HG03108 (cell line): ENCODE results near the gene EARS2.
A peak's percentile ranks its signal among the peaks of the same experiment; 100 is the strongest.
"Not testable (repeated sequence)": the region's sequence is repeated elsewhere in the genome, so short reads cannot be mapped to it uniquely, and the experiment has no call there.

ENCODE experiments used
- ATAC-seq: cut with Tn5 transposase; IDR thresholded peaks from one replicate; pipeline ENCODE4 v1.9.1; 2021; ENCODE audit warnings: moderate library complexity; ENCODE audit not compliant: unreplicated experiment

The EARS2 gene

DNA sequence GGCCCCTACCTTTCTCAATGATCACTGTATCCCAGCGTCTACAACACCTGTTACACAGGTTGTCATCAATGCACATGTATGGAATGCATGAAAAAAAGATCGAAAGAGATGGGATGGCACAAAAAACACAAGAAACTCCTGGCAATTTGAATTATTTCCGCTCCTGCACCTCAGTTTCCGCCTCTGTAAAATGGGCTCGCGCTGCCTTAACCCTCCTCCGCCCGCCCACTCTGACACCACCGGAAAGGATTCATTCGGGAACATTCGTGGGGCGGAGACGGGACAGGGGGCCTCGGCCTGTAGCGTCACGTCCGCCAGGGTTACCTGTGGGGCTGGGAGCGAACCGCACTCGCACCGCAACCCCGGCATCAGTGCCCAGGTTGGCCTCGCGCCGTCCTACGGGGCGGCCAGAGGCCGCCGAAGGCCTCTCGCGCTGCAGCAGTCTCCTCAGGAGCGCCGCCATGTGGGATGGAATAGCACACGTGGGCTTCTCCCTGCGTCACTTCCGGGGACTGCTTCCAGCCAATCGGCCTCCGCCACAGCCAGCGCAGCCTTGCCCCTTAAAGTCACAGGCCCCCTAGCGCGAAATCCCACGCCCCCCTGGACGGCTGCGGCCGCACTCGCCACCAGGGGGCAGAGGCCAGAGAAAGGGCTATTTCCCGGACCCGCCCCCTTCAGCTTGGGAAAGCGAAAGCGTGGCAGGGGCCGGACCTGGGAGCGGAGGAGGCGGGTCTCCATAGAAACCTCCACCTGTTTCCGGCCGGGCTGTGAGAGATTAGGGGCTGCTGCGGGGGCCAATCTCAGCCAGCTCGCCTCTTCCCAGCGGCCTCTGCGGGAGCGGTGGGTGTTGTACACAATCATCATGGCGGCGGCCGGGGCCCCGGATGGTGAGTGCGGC lies at the start of gene EARS2, which contains the start of gene UBFD1:
TSS of gene EARS2 (minus strand) at position 470 of the 898 bp plus-strand sequence. CDS start at position 463, 7 bp downstream.
TSS of gene UBFD1 (plus strand) at position 847 of the 898 bp plus-strand sequence. CDS start at position 863, 16 bp downstream.
- peak; percentile 91 for ATAC-seq

DNA sequence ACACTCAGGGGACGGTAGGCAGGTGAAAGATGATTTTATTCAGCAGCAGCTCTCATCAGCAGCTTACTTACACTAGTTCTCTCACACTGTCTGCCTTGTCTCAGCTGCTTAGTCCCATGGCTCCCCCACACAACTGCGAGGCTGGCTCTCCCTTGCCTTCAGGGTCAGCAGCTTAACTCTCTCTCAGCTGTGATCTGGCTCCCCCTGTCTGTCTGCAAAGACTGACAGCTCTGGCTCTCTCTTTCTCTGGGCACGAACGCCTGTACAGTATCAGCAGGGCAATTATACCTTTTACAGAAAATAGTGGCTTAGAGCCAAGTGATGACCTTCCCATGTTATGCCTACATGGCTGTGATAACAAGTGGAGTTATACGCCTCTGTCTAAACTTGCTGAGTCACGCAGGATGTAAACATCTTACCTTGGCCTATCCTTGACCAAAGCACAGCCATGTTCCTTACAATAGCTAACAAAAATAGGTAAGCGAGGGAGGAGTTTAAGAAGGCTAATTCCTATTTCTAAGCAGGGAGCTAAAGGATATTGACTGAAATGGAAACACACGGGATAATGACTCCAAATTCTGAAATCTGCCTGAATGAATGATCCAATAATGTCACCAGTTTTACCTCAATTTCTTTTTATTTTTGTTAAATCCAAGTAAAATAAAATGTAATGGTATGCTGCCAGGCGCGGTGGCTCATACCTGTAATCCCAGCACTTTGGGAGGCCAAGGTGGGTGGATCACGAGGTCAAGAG lies 40.0 kb upstream of the EARS2 start:
- no peak for ATAC-seq

DNA sequence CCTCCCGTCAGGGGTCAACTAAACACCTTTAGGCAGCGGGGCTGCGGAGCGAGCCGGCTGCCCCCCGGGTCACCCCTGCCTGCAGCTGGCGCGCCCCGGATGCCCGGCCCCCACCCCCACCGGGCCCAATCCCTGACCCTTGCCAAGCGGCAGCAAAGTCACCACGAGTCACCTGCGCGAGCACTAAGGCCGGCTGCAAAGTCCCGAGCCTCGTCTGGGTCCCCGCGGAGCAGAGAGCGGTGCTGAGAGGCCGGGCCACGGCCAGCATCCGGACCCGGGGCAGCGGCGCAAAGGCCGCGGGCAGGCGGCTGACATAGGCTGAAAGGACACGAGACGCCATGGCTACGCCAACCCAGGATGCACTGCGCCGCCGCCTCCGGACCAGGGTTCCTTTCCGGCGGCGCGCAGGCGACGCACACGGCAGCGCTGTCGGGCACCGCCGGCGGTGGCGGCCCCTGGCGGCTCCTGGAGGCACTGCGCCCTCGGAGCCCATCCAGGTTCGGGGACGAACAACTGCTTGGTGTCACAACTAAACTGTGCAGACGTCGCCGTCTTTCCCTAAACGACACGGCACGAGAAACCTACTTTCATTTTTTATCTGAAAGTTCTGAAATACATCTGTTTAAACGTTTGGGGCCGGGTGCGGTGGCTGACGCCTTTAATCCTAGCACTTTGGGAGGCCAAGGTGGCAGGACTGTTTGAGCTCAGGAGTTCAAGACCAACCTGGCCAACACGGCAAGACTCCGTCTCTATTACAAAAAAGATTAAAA lies 39.0 kb upstream of the EARS2 start, which contains the start of gene NDUFAB1:
TSS of gene NDUFAB1 (minus strand) at position 366 of the 770 bp plus-strand sequence. CDS start at position 340, 26 bp downstream.
- peak; percentile 95 for ATAC-seq

DNA sequence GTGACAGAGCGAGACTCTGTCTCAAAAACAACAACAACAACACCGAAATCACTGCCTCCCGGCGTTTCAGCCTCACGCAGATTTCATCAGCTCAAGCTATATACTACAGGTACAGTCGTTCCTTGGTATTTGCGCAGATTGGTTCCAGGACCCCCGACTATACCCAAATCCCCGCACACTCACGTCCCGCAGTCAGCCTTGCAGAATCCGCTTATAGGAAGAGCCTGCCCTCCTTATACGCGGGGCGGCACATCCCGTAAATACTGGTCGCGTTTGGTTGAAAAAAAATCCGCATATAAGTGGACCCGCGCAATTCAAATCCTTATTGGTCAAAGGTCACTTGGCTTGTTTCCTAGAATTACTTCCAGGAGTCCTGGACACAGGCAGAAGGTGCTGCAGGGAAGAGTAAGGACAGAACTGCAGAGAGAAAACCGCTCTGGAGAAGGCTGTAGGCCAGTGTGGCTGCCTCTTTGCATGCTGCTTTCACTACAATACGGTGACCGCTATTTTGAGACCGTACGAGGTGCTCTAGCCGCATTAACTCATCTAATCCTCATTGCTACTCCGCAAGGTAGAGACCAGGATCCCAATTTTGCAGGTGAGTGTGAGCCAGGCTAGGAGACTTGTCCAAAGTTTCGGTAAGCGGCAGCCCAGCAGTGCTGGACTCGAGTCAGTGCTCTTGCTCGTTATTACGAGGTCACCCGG lies 38.2 kb upstream of the EARS2 start:
- no peak for ATAC-seq

DNA sequence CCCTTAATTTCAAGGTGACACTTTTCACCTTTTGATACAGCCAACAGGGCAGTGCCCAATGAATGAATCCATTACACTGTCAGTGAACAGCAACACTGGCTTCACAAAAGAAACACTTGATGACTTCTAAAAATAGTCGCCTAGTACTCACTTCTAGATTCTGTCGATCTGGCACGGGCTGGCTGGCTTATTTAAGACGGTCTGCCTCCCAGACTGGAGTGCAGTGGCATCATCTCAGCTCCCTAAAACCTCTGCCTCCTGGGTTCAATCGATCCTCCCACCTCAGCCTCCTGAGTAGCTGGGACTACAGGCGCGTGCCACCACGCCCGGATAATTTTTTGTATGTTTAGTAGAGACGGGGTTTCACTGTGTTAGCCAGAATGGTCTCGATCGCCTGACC lies 37.0 kb upstream of the EARS2 start:
- ATAC-seq = no peak

DNA sequence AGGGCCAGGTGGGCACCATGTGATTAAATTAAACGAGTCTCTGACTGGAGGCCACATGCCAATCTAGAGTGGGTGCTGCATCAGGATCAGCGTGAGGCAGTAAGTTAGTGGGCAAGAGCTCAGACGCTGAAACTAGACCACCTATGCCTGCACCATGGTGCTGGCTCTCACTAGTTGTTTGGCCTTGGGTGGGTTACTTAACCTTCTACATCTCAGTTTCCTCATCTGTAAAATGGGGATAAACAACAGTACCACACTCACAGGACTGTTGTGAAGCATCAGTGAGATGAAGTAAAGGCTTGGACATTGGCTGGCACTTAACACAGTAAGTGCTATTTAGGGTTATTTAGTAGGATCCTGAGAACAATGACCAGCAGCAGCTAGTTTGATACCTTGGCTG lies 33.0 kb upstream of the EARS2 start:
- no peak for ATAC-seq

DNA sequence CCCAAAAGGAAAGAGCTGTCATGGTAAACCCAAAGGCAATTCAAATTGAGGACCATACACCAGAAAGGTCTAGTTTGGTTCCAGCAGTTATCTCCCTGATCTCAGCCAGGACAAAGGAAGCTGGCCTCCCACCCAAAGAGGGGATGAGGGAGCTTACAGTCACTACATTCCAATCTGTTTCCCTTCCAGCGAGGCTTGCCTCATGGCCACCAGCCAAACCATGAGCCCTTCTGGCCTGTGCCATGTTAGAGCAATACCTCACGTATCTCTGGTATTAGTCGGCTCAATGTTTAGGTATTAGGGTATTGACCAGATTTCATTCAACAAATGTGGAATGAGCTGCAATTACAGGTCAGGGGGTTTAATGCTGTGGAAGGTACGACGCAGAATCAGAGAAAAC lies 30.6 kb upstream of the EARS2 start:
- ATAC-seq = no peak

DNA sequence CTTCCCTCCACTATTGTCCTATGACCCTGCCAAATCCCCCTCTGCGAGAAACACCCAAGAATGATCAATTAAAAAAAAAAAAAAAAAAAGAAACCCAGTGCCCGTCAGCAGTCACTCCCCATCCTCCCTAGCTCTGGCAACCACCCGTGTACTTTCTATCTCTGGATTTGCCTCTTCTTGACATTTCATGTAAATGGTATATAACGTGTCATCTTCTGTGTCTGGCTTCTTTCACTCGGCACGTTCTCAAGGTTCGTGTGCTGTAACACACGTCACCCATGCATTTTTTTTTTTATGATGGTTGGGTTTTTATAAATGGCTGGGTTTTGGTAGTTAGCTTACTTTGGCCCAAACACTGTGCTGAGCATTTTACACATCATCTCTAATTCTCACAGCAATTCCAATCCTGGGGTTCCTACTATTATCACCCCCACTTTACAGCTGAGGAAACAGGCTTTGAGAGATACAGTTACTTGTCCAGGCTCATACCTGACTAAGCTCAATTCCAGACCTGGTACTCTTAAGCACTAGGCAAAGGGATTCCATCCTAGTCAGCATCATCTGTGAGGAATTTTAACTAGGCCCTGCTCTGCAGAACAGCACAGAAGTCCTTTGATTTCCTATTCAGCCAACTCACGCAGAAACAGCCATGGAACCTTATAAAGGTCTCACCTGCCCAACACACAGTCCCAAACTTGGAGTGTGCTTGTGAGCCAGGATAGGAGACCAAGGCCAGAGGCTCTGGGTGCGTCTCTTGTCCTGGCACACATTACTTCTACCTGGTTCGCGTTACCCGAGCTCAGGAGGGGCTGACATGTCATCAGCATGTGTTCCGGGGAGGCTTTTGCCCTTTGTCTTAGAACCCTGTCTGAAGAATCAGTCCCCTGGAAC lies 27.3 kb upstream of the EARS2 start:
- no peak for ATAC-seq

DNA sequence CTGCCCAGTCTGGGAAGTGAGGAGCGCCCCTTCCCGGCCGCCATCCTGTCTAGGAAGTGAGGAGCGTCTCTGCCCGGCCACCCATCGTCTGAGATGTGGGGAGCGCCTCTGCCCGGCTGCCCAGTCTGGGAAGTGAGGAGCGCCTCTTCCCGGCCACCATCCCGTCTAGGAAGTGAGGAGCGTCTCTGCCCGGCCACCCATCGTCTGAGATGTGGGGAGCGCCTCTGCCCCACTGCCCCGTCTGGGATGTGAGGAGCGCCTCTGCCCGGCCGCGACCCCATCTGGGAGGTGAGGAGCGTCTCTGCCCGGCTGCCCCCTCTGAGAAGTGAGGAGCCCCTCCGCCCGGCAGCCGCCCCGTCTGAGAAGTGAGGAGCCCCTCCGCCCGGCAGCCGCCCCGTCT lies 26.1 kb upstream of the EARS2 start:
- ATAC-seq = not testable (repeated sequence)

DNA sequence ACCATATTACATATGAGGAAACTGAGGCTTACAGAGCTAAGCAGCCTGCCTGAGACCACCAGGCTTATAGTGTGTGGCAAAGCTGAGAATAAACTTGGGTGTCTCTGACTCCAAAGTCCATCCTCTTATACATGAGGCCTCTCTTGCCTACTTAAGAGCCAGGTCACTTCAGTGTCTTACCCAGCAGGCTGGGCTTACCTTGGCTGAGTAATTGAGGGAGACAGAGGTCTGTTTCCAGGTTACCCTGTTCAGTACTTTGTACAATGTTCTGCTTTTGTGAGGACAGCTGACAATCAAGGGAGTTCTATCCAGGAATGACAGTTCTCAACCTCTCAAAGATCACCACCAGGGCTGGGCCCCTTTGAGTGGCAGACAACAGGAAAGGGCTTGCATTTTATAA lies 24.6 kb upstream of the EARS2 start:
- ATAC-seq = no peak

DNA sequence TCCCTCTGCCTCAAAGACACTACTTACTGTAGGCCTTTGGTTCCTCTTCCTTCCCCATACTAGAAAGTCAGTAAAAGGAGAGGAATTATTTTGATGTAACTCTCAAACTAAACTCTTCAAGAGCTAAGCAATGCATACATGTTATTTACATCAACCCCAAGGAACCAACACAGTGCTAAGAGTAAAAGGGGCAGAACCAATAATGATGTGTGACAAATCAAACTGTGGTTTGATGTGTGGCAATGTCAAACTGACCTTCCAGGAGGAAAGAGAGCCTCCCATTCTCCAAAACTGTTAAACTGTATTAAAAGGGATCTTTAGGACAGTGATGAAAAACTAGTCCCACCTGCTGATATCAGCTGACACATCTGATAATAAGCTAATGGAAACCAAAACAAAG lies 23.2 kb upstream of the EARS2 start:
- ATAC-seq = no peak

DNA sequence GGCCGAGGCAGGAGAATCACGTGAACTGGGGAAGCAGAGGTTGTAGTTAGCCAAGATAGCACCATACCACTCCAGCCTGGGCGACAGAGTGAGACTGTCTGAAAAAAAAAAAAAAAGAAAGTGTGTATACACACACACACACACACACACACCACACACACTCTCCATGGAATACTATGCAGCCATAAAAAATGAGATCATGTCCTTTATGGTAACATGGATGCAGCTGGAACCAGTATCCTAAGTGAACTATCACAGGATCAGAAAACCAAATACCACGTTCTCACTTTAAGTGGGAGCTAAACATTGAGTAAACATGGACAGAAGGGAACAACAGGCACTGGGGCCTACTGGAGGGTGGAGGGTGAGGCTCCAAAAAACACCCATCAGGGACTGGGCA lies 22.2 kb upstream of the EARS2 start:
- no peak for ATAC-seq

DNA sequence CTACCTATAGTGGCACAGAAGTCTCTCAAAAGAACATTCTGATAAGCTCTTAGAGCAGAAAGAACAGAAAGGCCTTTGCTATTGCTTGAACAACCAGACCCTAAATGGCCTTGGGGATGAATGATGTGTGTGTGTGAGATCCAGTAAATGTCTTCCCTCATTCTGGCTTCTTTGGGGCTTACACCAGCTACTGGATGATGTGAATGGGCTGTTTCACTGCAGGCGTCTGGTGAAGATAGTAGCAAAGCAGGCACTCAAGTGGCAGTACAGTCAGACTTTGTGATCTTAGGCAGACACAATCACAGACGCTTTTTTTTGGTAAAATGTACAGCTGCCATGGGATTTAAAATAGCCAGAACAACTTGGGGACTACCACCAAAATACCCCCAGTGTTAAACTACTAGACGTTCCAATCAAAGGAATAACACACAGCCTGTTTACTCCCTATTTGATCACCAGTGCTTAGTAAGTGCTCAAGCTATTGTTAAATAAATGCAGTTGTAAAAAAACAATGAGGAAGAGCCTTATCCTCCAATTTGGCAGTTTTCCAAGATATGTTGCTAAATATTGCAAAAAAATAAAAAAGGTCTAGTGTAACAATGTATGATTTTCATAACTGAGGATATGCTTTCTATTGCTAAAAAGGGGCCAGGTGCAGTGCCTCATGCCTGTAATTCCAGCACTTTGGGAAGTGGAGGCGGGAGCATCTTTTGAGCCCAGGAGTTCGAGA lies 21.1 kb upstream of the EARS2 start:
- ATAC-seq = no peak

DNA sequence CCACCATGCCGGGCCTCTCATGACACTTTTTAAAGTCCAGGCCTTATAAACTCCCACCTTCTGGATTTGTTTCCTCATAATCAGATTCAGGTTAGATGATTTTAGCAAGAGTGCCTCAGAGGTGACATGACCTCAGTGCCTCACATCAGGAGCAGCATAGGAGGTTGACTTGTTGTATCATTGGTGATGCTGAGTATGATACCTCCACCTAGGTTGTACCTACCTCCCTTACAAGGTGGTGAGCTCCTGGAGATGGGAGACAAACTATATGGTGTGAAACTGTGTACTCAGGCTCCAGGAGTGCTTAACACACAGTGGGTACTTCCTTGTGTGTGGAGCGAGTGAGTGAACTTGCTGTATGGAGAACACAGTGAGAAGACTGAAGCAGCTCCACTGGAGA lies 20.3 kb upstream of the EARS2 start:
- no peak for ATAC-seq

DNA sequence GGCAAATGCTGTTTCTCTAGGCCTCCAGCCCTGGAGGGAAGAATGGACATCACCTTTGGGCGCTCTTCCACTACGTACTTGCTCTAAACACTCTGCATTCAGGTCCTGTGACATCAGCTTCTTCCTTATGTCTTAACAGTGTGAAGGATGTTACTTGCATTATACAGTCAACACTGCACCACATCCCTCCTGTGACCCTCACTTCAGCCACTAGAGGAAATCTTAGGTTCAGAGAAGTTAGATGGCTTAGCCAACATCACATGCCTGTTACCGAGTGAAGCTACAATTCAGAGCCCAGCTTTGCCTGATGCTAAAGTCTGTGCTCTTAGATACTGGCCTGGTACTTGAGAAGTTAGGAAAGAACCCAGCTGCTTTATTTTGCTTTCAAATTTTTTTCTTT lies 18.7 kb upstream of the EARS2 start:
- ATAC-seq = no peak

DNA sequence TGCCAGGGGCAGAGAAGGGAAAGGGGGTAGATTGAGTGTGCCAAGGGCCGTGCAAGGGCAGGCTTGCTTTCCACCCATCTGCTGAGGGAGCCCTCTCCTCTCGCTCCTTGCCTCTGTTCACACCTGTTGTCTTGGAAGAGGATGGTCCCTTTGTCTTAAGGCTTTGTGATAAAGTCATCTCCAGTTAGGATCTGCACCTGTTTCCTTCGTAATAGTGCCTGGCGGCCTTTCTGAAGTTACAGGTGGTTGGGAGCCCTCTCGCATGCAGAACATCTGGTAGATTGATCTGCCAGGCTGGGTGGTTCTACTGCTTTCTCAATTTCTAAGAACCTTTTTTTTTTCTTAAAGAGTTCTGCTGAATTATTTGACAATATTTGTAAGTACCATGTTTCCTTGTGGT lies 16.7 kb upstream of the EARS2 start:
- no peak for ATAC-seq

DNA sequence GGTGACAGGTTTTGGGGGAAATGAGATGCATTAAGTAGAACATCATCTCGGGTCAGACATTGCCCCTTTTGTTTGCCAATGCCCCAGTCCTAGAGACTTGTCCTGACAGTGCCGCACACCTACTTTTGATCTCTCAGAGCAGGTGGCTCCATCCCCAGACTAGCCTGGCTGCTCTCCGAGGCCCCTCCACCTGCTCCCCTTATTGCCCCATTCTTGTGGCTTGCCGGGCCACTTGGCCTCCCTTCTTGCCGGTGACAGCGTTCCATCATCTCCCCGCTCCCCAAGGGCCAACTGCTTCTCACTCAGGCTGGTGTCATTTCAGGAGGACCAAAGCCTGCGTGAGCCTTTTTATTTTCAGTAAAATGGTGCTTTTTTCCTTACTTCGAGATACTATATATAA lies 15.2 kb upstream of the EARS2 start:
- ATAC-seq = no peak

DNA sequence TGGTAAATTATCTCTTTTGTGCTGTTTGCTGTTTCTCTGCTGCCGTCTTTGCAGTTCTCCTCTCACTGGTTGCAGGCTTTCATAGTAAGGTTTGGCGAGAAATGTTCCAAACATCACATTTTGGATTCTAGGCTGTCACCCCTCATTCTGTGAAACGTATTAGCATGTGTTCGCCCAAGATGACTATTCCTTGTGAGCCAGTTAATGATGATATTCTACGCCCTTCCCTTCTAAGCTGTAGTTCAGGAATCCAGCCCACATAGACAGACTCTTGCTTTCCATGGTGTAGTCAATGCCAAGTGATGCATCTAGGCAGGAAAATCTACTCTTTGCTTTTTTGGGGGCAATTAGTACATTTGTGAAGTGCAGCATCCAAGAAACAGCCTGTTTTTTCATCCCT lies 14.7 kb upstream of the EARS2 start:
- ATAC-seq = no peak
